NCI-H226 (cell line): ENCODE measurements around the gene DNAH11.

Experiments used
- DNase-seq: peaks from one replicate; pipeline ENCODE4 v3.0.0-alpha.2; 2015

The DNAH11 gene

GRCh38 chr7:21550076-21550475, 7.2 kb downstream of the DNAH11 start:
- no peak for DNase-seq

GRCh38 chr7:21550821-21551531, 8.1 kb downstream of the DNAH11 start:
- no peak for DNase-seq

GRCh38 chr7:21562385-21562784, 19.5 kb downstream of the DNAH11 start:
- DNase-seq = no peak

GRCh38 chr7:21565614-21566013, 22.8 kb downstream of the DNAH11 start:
- DNase-seq = no peak

DNA sequence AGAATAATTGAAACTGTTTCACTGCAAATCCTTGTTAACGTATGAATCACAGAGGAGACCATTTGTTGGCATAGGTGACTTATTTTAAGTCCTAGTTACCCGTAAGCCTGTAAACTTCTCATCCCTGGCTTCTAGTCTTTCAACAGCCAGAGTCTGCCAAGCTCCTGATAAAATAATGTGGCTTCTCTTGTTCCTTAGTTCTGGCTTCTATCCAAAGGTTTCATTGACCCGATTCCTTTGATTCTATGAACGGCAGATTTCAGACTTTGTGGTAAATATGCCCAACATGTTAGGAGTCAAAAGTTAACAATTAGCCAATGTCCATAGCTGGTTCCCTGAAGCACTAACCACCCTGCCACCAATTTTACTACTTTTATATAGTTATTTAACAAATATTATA, 23.3 kb downstream of the DNAH11 start:
- no peak for DNase-seq

GRCh38 chr7:21568762-21569161, 25.9 kb downstream of the DNAH11 start:
- DNase-seq = no peak

- DNase-seq = no peak
Observed at GRCh38 chr7:21572331-21573313, 29.8 kb downstream of the DNAH11 start.

DNA sequence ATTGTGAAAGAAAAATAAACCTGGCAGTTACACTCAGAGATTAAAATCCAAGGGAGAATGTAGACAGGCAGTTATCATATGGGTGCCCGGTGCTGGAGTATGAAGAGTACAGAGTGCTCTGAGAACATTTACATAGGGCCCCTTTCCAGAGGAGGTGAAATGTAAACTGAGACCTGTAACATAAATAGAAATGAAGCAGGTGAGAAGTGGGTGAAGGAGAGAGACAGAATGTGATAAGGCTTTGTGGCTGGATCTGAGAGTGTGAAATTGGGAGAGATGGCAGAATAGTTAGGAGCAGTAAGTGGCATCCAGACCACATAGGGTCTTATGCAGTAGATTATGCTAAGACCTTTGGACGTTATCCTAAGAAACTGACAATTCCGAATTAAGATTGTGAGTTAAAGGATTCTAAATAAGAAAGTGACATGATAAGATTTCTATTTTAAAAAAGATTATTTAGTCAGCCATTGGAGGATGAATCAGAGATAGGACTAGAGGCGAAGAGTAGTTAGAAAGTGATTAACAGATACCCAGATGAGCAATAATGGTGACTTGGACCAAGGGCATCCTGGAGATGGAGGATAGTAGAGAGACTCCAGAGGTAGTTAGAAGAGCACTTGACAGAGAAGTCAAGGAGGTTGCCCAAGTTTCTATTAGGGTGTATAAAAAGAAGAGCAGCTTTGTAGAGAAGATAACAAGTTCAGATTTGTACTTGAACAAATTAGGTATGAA, 36.7 kb downstream of the DNAH11 start:
- no peak for DNase-seq

DNA sequence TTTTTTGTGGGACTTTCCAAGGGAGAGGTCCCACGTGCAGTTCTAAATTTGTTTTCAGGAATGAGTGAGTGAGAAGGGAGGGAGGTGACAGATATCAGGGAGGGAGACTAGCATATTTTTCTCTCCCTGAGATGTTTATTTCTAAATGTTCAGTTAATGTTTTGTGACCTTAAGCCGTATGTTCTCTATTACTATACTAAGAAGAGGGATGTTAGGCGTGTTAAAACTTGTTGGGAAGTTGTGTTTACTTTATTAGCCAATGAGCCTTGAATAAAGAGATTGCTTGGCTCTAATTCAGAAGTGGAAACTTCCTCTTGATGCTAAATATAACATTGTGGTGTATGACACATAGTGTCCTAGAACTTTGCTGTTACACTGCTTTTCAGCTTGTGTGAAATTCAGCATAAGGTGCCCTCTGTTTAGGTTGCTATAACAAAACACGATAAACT, 37.3 kb downstream of the DNAH11 start:
- DNase-seq = no peak

- DNase-seq = no peak
Observed at GRCh38 chr7:21585070-21585724, 42.4 kb downstream of the DNAH11 start.

GRCh38 chr7:21587139-21587784, 44.4 kb downstream of the DNAH11 start:
- no peak for DNase-seq

GRCh38 chr7:21596801-21597200, 54.0 kb downstream of the DNAH11 start:
- no peak for DNase-seq

GRCh38 chr7:21603462-21603861, 60.6 kb downstream of the DNAH11 start:
- DNase-seq = no peak

DNA sequence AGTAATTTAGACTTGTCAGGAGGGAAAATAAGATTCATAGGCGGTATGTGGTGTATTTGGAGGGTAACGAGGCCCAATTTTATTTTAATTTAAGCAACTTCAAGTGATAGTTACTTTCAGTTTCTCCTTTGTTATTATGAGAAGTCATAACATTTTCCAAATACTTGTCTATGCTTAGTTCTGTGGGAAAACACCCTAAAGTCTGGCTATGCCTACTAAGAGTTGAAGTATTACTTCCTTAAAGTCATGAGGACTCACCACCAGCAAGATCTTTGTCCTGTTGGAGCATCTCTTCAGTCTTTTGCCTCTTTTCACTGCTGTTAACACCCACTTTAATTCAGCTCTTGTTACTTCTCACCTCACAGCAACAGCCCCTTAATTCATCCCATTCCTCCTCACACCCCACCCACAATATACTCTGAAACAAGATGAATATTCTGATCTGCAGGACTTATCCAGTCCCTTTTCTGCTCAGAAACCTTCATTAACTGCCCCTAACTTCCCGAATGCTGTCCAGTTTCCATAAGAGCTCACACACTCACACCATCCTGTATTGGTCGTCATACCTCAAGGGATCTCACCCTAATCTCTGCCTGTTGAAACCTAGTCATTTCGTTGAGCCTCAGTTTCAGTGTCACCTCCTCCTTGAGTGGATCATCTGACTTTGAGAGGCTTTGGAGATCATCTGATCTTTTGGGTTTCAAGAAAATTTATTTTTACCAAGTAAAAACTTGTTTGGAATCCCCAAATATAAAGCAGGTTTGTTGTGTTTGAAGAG, 61.3 kb downstream of the DNAH11 start:
- no peak for DNase-seq

- no peak for DNase-seq
Observed at GRCh38 chr7:21605008-21605585, 62.3 kb downstream of the DNAH11 start.

GRCh38 chr7:21608465-21608864, 65.6 kb downstream of the DNAH11 start:
- no peak for DNase-seq

DNA sequence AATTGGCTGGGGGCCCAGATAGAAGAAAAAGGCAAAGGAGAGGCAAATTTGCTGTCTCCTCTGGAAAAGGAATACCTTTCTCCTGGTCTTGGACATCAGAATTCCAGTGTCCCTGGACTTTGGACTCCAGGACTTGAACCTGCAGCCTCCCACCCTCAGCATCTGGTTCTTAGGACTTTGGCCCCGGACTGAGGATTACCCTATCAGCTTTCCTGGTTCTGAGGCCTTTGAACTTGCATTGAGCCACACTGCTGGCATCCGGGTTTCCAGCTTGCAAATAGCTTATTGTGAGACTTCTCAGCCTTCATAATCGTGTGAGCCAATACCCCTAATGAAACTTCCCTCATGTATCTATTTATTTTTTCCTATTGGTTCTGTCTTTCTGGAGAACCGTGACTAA, 68.3 kb downstream of the DNAH11 start:
- DNase-seq = no peak

DNA sequence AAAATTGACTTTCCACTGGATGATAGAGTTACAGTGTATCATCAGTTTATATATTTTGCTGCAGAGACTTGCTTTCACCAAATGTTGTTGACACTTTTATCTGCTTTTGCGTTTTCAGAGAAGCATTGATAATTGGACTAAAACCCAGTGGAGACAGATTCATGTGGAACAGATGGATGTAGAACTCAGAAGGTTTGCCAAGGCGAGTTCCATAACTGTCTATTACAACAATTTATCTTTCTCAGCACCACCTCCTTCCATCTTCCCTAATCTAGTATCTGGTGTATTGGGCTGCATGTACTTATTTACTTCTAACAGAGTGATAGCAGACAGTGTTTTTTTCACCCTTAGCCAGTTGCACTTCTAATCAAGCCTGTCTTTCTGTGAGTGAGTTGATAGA, 73.3 kb downstream of the DNAH11 start:
- peak; percentile 27 for DNase-seq

DNA sequence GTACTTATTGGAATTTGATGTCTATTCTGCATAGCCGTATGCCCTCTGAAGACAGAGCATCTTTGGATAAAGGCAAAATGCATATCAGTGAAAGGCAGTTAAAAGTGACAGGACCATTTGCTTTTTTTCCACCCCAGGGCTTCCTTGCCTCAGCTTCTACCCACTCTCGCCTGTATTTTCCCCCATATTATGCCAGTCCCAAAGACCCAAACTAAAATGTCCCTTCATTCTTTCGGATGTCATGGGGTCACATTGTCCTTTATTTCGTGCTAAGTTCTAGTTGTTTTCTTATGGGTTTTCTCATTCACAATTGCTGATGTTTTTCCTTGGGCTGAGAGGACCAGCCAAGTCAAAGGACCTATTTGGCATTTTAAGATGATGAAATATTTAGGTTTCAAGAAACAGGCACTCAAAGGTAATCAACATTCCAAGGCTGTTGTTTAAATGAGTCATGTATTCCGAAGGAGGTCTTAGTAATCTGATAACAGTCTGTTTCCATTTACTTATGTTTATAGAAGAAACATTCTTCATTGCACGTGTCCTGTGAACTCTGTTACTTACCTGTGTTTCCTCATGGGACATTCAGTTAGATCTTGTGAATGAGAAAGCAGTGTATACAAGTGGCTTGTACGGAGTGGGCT, 74.1 kb downstream of the DNAH11 start:
- DNase-seq = peak; percentile 97

DNA sequence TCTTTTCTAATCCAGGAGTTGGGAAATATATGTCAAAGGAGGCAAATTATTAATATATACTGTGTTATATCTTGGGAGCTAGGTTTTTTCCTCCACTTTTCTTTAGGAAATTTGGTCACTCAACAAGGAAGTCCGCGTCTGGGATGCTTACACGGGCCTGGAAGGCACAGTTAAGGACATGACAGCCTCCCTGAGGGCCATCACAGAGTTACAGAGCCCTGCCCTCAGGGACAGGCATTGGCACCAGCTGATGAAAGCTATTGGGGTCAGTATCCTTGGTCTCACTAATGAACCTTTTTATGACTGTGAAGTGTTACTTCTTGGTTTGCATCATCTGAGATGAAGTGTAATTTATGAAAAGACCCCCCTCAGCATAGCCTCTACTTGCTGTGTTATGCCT, 74.7 kb downstream of the DNAH11 start:
- DNase-seq = no peak
